ENCODE results near the gene MARCHF11.

MARCHF11 gene, protein sequence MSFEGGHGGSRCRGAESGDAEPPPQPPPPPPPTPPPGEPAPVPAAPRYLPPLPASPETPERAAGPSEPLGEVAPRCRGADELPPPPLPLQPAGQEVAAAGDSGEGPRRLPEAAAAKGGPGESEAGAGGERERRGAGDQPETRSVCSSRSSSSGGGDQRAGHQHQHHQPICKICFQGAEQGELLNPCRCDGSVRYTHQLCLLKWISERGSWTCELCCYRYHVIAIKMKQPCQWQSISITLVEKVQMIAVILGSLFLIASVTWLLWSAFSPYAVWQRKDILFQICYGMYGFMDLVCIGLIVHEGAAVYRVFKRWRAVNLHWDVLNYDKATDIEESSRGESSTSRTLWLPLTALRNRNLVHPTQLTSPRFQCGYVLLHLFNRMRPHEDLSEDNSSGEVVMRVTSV

DNA sequence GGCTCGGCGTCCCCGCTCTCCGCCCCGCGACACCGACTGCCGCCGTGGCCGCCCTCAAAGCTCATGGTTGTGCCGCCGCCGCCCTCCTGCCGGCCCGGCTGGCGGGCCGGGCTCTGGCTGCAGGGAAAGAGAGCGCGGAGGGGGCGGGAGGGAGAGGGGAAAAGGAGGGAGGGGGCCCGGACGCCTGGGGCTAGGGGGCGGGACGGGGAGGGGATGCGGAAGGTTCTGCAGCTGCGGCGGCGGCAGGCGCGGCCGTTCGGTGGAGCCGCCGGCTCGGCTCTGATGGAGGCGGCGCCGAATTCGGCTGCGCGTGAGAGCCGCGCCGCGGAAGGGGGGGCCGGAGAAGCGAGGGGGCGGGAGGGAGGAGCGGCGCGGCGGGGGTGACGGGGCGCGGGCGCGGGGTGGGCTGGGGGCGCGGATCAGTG lies at the start of gene MARCHF11:
Gene MARCHF11 (minus strand): TSS at position 281 of the 425 bp plus-strand sequence. CDS start 216 bp downstream, at position 65.
- no peak for DNase-seq (ENCODE audit: low read depth)

DNA sequence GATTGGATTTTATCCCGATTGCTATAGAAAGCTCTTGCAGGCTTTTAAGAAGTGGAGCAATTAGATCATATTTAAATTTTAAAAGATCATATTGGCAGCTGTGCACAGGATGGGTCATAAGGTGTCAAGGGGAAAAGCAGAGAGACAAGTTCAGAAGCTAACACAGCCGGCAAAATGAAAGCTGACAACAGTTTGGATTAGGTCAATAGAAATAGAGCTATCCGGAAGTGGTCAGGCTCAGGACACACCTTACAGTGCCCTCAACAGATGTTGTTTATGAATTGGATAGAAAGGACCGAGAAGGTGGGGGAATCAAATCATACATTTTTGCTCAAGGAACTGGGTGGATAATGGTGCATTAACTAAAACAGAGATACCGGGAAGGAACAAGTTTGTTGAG lies 46.3 kb upstream of the MARCHF11 start:
- no peak for DNase-seq (ENCODE audit: low read depth)

DNA sequence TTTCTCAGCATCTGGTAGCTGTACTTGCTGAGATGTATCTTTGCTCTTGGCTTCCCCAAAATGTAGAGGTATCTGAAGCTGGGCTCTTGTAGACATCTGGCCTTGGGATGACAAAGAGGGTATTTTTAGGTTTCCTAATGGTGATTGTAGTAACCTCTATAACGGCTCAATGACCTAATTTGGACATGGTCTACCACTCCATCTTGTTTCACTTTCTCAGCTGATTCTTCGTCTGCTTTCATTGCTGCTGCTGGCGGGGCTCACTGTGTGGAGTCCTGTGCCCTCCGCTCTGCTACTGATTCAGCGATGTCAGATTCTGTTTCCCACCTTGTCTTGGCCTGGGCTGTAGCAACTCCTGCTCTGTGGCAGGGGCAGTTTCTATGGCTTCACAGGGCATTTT lies 12.7 kb upstream of the MARCHF11 start:
- DNase-seq (ENCODE audit: low read depth) = no peak

DNA sequence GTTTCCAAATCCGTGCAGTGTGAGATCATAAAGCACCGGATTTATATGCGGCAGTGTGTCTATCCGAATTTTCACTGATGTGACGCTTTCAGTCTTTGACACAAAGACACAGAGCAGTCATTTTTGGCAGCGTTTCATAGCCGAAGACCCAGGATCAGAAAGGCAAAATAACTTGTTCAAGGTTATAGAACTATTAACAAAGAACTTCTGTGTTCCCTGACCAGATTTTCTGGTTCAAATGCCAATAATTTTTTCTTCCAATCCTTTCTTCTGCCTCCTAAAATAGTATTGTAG lies 1.1 kb upstream of the MARCHF11 start:
- DNase-seq (ENCODE audit: low read depth) = no peak

DNA sequence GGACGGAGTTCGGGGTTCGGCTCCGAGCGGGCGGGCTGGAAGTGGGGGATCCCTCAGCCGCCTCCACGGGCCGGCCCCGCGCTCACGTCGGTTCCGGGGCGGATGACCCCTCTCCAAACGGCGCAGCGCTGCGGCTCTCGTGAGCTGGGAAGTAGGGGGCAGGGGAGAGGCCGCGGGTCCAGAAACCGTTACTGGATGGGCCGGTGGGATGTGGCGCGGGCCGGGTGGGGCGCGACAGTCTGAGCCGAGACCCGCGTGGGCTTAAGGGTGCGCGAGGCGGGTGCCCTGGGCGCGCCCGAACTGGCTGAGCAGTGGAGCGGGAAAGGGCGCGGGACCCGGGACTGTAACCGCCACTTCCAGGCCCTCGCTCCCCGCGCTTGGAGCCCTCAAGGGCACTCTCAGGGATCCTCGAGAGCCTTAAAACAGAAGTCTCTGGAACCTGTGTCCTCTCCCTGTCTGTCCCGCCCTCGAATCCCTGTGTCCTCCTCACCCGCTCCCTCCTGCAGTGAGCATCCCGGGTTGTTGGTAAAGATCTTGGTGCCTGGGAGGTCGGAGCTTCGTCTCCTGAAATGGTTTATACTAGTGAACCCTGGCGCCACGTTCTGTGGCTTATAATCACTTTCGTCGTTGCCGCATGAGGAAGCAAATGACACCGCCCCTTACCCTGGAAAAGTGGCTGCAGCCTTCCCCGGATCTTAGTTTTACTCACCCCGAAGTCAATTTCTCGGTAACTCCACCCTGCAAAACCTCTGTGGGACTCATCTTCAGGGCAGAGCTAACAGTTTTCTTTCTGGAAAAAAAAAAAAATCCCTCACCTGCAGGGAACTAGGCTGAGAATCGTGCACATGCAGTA lies 571 bp upstream of the MARCHF11 start:
- DNase-seq (ENCODE audit: low read depth) = no peak

DNA sequence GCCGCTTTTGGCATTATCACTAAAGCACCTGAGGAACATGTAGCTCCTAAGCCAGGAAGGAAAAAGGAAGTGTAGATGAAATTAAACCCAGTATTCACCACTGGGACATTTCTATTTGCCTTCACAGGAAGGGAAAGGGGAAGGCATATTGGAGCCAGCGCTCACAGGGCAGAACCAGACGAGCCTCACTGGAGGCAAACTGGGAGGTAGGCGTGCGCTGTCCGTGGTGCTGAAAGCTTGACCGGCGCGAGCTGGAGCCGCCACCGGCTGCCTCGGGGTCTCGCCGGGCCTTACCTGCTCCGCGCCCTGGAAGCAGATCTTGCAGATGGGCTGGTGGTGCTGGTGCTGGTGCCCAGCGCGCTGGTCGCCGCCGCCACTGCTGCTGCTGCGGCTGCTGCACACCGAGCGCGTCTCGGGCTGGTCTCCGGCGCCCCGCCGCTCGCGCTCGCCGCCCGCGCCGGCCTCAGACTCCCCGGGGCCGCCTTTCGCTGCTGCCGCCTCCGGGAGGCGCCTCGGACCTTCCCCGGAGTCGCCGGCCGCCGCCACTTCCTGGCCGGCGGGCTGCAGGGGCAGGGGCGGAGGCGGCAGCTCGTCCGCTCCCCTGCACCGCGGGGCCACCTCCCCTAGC lies 732 bp downstream of the MARCHF11 start:
- DNase-seq (ENCODE audit: low read depth) = peak; percentile 0

DNA sequence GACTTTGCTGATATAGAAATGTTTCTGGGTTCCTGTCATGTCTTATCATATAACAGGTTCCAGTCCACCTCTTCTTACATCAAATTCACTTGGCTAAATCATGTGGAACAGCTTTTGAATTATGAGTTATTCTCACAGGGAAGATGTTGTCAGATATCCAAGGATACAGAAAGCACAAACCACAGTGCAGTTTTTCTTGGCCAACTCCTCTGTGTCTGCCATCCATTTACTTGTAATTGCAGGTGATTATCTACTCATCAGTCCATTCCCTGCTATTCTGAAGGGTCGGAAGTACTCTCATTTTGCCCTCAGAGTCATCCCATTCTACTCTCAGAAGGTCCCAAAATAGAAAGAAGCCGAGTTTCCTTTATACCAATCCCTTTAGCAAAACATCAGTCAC lies 10.0 kb downstream of the MARCHF11 start:
- DNase-seq (ENCODE audit: low read depth) = no peak

DNA sequence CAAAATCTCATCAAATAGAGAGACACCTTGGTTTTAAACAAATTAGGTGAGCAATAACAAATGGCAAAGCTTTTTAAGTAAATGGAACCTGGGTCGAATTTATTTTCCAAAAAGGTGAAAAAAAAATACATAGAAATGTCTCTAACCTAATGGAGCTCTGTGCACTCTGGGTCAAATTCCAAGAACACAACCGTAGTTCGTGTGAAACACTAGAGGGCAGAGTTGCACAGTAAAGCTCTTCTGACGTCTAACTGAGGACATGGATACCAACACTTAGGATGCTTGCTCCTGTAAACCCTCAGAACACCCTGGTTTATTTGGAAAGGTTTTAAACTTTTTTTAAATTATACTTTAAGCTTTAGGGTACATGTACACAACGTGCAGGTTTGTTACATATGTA lies 18.9 kb downstream of the MARCHF11 start:
- DNase-seq (ENCODE audit: low read depth) = no peak

DNA sequence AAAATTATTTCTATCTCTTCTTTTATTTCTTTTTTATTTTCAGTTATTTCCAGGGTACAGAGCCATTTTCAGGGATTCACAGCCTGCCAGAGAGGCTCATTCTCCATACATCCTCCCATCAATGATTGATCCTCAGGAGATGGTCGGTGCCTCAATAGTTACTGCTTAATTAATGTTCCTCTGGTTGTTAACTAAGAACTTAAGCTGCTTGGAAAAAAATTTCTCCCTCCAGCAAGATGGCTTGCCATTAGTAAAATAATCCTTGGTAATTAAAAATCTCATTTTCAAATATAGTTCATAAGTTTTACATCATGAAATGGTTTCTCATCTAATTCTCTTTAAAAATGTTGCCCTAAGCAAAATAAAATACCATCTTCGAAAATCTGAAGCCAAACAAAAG lies 20.0 kb downstream of the MARCHF11 start:
- no peak for DNase-seq (ENCODE audit: low read depth)

DNA sequence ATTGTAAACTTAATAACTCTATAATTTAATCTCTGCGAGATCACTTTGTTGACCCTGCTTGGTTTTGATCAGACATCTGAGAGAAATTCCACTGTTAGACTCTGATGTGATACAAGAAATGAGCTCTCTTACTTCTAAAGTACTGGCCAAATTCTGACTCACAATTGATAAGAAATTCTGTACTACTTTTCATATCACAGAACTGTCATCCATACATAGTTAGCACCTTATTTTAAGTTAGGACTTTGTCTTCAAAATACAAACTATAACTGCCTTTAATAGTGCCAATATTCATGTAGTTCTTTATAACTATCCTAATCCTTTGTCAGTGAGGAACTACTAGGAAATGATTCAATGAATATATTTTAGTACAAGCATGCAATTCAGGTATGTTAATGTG lies 23.4 kb downstream of the MARCHF11 start:
- no peak for DNase-seq (ENCODE audit: low read depth)

DNA sequence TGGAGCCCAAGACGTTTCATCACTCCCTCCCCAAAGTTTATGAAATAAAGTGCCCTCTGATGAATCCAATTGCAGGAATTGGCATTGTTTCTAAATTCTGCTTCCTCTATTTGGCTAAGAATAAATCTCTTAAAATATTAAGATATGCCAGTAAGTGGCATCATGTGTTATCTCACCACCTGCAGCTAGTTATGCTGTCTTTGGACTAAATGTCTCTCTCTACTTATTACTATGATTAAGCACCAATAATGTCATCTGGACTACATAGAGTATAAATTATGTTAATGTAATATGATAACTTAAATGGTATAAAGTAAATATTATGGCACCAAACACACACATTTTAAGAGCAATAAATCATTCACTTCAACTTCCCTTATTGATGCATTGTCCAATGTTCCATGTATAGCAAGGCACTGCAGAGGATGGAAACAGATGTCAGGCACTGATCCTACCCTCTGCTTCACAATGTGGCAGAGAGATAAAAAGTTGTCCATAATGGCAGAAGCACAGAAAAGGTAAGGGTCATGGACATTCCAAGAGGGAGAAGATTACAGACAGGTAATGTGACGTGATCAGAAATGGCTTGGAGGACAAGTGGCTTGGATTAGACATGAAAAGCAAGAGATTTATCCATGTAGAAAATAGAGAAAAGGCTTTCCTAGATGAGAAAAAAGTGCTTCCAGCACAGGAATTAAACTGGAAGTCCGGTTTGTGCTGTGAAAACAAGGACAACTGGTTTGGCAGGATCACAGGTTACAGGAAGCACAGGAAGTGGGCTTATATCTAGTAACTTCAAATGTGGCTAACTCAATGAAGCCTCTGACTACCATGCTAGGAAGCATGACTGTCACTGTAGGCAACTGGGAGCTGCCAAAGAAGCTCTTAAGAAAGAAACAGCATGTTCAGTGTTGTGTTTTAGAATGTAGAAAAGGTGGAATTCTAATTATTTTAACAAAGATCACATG lies 26.7 kb downstream of the MARCHF11 start:
- no peak for DNase-seq (ENCODE audit: low read depth)

DNA sequence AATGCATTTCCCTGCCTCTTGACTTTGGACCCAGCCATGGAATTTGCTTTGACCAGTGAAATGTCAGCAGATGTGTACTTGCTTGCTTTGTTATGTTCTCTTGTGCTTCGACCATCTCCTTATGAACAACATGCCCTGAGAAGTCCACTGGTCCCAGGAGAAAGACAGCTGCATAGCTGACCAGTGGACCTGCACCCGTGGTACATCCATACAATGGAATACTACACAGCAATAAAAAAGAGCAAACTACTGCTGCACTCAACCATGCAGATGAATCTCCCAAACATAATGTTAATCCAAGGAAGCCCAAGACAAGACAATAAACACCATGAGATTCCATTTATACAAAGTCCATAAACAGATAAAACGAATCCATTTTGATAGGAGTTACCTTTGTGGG lies 30.0 kb downstream of the MARCHF11 start:
- no peak for DNase-seq (ENCODE audit: low read depth)

DNA sequence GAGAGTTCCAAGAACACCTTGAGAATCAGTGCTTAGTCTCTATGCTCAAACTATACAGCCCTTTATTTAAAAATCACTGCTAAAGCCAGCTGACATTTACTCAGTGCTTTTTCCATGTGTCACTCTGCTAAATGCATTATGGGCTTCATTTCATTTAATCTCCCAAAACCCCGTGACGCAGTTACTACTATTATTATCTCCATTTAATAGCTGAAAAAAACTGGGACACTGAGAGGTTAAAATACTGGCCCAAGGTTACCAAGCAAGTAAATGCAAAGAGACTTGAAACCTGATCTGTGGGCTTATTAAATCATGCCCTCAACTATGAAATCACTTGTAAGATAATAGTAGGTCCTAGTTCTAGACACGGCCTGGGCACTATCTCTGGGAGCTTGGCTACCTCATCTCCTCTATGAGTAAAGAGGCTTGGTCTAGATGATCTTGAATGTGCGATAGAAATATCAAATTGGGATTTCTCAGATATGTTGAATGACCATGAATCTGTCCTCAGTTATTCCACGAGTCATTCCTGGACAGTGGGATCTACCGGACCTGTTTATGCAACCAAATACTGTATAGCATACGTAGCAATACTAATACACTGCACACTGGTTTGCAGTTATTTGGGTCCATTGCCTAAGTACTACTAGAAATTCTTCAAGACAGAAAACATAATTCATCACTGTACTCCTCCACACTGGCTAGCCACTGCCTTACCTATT lies 32.3 kb downstream of the MARCHF11 start:
- no peak for DNase-seq (ENCODE audit: low read depth)

DNA sequence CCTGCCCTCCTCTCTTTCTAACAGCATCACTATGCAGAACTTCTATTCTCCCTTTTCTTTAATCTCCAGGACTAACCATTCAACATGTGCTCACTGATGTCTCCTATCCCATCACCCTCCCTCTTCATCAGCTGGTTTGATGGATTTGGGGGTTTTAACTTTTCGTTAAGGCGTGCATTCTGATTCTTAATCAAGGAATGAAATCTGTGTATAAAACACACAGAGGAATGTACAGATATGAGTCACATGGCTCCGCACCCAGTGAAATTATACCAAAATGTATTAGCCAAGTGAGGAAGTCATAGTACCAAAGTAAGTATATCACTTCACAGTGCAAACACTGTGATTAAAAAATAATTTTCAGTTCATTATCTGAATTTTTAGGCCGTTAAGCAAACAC lies 35.2 kb downstream of the MARCHF11 start:
- no peak for DNase-seq (ENCODE audit: low read depth)

DNA sequence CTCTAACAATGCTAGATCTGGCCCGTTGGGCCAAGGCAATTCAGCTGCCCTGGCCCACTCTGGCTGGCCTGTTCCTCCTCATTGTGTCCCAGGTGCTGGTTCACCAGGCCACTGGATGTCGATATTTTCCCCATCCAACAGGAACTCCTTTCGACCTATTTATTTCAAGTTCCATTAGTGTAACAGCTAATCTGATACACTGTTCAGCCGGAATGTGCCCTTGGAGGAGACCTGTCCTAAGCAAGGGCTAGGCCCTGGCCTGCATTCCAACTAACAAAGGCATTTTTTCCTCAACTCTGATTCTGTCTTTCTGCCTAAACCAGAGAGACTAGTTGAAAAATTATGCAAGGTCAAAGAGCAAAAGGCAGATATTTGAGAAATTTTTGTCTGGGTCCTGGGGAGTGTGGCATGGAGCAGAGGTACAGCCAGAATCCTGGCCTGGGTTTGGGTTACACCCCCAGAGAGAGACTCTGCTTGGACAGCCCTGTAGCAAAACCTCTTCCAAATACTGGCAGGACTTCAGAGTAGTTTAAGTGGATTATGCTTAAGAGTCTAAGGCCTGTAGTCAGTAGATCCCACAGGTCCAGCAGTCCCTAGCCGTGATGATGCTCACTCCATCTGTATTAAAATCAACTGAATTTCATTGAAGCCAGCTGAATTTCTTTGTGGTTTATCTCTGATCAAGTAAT lies 36.1 kb downstream of the MARCHF11 start:
- no peak for DNase-seq (ENCODE audit: low read depth)

DNA sequence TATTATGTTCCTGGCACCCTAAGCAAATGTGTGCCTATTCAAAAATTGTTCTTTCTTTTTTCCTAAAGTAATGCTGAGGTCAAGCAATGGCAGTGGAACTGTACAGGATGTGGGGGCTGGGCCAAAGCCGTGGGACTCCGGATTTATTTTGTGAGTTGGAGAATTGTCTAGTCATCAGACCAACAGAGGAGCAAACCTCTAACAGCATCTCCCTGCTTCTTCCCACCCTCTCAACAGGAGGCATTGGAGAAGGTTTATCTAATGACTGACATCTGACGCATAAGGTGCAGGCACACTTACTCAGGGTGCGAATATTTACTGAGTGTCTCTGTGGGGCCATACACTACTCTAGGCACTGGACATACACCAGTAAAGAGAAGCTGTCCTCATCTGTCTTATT lies 38.6 kb downstream of the MARCHF11 start:
- no peak for DNase-seq (ENCODE audit: low read depth)

DNA sequence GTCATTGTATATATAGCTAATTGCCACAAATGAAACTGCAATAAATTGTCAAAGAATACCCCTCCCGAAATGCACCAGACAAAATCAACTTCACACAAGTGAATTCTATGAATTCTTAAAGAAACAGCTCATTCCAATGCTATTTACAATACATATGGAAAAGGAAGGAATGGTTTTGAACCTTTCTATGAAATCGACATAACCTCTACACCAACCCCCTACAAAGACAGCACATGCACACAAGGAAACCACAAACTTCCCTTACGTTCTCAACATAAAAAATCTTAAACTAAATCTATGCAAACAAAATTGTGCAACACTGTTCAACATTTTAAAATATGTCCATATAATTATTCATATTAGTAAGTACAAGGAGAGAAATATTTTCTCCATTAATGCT lies 39.2 kb downstream of the MARCHF11 start:
- no peak for DNase-seq (ENCODE audit: low read depth)

DNA sequence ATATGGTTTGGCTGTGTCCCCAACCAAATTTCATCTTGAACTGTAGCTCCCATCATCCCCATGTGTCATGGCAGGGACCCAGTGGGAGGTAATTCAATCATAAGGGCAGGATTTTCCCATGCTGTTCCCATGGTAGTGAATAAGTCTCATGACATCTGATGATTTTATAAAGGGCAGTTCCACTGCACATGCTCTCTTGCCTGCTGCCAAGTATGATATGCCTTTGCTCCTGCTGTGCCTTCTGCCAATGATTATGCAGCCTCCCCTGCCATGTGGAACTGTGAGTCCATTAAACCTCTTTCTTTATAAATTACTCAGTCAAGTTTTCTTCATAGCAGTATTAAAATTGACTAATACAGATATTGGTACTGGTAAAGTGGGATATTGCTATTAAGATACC lies 42.4 kb downstream of the MARCHF11 start:
- DNase-seq (ENCODE audit: low read depth) = no peak

DNA sequence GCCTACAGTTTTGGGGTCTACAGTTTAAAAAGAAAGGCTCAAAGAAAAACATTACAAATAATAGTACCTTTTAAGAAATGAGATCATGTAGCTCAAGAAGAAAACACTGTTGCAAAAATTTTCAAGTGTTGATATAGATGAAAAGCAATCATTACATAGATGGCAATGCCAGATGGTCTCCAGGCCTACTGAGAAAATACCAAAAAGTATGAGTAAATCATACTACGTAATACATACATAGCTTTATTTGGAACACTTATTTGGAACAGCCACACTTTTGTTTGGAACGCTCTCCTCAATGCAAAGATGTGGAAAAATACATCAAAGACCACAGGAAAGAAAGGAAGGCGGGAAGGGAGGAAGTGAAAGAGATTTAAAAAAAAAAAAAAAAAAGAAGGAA lies 44.1 kb downstream of the MARCHF11 start:
- DNase-seq (ENCODE audit: low read depth) = no peak

DNA sequence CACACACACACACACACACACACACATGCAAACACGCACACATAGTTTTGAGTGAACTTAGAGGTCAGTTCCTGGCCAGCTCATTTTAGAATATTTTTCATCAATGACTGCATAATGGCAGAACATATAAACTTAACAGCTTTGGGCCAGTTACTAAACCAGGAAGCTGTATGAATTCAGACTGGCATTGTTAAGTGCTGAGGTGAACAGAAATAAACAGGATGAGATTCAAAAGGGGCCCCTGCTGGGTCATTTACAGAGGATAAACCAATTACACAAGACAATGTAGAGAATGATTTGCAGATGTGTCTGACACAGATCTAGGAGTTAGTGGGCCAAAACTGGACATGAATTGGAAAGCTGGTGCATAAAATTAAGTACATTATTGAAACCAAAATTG lies 44.6 kb downstream of the MARCHF11 start:
- no peak for DNase-seq (ENCODE audit: low read depth)

DNA sequence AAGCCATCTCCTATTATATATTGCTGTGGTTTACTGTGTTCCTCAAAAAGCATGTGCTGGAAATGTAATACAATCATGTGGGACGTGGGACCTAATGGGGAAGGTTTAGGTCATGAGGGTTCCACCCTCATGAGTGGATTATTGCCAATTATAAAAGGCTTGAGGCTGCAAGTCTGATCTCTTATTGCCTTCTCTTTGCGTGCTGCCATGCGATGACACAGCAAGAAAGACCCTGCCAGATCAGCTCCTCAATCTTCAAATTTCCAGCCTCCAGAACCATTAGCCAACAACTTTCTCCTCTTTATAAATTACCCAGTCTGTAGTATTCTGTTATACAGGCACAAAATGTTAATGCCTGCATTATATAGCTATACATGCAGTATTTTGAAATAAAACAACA lies 45.4 kb downstream of the MARCHF11 start:
- no peak for DNase-seq (ENCODE audit: low read depth)
